Hepatocyte (in vitro differentiated cells): ENCODE results near the gene ITFG1.

Experiments
- CTCF ChIP-seq: fragments of 200-600 bp; sonication (generic); IDR thresholded peaks from 2 replicates; pipeline ENCODE4 v1.5.1; 2016; ENCODE audit warnings: antibody characterized with exemption, mild to moderate bottlenecking; ENCODE audit not compliant: poor library complexity
- EZH2 ChIP-seq: fragments of 200-600 bp; sonication (generic); IDR thresholded peaks from 2 replicates; pipeline ENCODE4 v1.6.1; 2016; ENCODE audit warnings: antibody characterized with exemption, mild to moderate bottlenecking, borderline replicate concordance
- EZH2phosphoT487 ChIP-seq: fragments of 200-600 bp; sonication (generic); IDR thresholded peaks from one replicate; pipeline ENCODE4 v1.6.1; 2018; ENCODE audit warnings: antibody characterized with exemption, mild to moderate bottlenecking, low read depth, moderate library complexity; ENCODE audit not compliant: unreplicated experiment, severe bottlenecking

DNA sequence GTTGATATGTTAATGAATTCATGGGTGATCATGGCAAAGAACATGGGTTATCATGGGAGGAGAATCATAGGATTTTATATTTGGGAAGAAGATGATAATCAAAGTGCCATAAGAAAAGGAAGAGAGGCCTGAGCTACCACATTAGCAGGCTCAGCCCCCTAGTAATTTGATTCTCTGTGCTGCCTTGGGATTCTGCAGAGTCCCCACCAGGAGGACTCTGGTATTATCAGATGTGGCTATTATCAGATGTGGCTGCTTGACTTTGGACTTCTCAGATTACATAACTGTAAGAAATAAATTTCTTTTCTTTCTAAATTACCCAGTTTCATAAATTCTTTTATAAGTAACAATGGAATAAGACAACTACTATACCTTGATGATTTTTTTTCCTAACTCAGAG is 137.6 kb downstream of the ITFG1 start:
- TF ChIP-seq CTCF (no peak), EZH2 (no peak), EZH2phosphoT487 (no peak)
